HG03175 (cell line): ENCODE data around the gene IRF2BPL.

Experiments
- ATAC-seq: cut with Tn5 transposase; IDR thresholded peaks from one replicate; pipeline ENCODE4 v1.9.1; 2021; ENCODE audit warnings: mild to moderate bottlenecking, moderate library complexity; ENCODE audit not compliant: unreplicated experiment

The IRF2BPL gene

DNA sequence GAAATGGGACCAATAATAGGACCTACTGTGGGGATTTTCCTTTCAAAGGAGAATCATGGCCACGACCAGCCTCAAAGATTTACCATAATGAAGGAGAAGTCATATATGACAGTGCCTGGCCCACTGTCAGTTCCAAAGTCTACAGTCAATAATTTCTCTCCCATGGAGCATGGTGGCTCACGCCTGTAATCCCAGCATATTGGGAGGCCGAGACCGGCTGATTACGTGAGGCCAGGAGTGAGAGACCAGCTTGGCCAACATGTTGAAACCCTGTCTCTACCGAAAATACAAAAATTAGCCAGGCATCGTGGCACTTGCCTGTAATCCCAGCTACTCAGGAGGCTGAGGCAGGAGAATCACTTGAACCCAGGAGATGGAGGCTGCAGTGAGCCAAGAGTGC is 13.8 kb downstream of the IRF2BPL start:
- no peak for ATAC-seq

DNA sequence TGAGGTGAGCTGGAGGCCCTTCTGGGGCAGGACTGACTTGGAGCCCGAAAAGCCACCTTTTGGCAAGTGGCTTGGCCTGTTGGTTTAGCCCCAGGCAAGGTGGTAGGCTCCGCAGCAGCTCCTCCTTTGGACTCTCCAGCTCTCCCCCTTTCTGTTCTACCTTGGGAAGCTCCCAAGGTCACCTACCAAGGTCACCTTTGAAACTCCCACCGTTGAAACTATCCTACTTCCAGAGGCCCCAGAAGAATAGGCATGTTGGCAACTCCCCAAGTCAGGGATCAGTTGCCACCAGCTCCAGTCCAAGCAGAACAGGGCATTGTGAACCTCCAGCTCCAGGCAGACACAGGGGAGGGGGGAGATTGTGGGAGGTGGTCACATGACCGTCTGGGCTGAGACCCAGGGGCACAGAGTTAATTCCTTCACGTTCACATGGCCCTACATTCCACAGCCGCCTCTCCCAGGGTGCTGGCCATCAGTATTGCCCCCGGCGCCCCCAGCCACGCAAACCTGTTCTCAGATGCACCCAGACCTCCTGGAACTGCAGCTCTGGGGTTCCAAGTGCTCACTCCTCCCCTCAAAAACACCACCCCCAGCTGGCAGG is 14.4 kb downstream of the IRF2BPL start:
- no peak for ATAC-seq

DNA sequence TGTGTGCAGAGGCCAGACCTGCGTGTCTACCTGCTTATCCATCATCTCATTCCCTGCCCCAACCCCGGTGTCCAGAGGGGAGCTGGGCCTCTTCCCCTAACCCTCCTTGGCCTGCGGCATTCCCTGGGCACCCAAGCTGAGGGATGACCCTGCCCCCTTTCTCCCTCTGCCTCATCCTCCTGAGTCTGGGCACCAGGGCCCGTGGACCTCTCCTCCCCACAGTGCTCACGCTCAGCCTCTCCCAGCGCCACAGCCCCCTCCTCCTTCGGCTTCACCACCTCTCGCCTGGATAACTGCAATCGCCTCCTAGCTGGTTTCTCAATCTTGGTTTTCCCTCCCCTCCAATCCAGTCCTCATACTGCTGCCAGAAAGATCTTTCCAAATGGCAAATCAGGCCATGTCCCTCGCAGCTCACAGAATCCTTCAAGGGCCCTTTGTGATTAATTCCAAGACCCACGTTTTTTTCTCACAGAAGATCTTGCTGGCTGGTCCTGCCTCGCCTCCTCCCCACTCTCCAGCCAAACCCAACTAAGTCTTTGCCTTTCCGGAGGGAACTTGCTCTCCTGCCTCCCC is 16.2 kb downstream of the IRF2BPL start:
- no peak for ATAC-seq

DNA sequence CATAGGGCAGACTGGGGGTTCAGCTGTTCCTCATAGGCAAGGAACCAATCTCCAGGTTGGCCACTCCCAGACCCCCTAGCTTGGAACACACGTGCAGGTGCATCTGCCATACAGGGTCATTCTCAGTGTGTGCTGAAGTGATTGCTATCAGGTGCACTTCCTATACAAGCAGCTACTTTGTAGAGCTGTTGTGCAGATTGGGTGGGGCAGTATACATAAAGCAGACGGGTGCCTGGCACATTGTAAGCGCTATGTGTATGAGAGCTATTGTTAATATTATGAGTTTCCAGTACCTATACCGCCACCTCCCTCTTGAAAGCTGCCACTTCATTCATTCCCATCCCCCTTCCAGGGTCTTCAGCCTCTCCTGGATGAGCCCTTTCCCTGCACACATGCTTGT is 17.3 kb downstream of the IRF2BPL start:
- no peak for ATAC-seq

DNA sequence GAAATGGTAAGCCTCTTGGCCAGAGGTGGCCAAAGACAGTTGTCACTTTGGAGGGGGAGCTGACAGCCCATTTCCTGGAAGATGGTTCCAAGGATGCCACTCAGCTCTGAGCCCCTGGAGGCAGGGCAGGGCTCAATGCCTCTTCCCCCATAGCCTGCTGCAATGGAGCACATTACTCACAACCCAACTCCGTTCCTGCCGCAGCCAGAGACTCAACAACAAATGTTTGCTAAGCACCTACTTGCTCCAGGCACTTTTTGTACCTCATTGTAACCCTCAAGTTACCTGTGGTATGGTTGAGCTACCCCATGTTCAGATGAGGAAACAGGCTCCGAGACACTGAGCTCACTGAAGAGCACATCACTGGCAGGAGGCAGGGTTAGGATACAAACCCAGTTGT is 19.5 kb downstream of the IRF2BPL start:
- no peak for ATAC-seq

DNA sequence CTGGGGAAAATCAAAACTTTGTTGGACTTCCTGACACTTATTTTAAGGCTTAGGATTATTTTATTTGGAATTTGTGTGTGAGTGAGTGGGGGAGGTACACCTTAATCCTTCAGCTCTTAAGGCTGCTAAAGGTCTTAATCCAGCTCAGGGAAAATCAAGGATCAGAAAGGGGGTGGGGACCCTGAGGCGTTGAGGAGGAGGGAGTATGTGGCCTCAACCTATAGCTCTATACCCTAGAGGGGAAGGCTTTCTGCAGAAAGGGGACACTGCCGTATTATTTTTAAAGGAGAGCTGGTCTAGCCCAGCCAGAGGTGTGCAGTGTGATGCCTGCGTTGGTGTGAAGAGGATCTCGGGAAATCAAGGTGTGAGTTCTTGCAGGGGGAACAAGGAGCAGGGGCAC is 20.0 kb downstream of the IRF2BPL start:
- ATAC-seq = no peak

DNA sequence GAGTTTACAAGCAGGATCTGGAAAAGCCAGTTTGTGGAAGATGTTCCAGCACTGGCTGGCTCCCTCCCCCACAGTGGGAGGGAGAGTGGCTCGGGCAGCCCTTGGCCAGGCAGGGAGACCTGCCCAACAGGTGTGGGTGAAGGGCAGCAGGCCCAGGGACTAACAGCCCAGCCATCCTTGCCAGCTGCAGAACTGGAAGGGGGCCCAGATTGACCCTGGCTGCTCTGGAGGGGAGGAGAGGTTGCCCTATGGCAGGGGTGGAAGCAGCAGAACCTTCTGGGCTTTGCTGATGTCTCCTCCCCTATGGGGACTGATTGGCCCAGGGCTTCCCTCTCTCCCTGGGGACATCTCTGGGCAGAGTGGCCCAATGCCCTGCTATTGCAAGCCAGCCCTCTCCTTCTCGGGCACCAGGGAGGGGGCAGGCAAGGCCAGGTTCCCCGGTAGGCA is 20.5 kb downstream of the IRF2BPL start:
- no peak for ATAC-seq

DNA sequence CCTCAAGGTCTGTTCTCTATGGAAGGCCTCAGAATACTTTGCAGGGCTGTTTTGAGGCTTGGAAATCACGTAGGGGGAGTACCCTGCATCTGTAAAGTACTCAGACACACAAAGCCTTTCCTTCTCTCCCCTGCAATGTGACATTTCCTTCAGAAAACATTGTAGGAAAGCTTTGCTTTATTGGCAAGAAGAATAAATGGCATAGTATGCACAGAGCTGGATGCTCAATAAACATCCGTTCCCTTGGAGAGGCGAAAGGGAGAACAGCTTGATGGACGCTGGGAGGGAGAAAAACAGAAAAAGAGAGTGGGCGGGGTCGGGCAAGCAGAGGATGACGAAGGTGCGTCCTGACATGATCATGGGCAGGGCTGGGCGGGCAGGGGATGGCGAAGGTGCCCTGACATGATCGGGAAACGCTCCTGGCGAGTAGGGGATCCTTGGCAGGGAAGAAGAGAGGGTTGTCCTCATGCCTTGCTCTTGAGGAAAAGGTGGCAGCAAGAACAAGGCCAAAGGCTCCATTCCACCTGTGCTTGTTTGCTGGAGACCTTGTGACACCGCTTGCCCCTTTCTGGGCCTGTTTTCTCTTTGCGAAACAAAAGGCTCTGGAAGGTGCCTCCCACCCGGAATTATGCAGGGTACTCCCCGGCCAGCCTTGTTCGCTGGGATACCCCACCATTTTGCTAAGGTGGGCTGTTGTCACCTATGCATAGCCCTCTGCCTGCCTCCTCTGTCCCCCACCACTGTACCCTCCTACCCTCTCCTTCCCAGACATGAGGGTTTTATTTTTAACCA is 21.1 kb downstream of the IRF2BPL start:
- ATAC-seq = no peak

DNA sequence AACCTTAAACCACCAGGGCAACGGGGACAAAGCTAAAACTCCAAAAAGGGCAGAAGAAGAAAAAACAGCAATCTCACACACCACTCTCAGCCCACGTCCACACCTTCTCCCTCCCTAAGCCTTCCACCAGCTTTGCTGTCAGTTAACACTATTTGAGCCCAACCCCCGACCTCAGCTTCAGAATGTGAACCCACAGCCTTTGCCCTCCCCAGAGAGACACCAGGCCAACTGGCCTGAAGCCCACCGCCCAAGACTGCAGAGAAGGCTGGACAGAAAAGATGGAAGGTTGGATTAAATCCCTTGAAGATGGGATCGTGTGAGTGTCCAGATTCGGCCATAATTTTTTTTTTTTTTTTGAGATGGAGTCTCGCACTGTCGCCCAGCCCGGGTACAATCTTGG is 22.4 kb downstream of the IRF2BPL start:
- ATAC-seq = no peak

DNA sequence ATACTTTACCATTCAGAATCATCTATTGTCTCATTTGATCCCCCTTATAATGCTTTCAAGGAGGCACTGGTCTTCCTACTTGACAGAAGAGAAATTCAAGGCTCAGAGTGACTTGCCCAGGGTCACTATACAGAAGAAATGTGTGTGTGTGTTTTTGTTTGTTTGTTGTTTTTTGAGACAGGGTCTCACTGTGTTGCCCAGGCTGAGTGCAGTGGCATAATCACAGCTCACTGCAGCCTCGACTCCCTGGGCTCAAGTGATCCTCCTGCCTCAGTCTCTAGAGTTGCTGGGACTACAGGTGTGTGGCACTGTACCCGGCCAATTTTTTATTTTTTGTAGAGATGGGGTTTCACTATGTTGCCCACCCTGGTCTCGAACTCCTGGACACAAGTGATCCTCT is 22.9 kb downstream of the IRF2BPL start:
- ATAC-seq = no peak

DNA sequence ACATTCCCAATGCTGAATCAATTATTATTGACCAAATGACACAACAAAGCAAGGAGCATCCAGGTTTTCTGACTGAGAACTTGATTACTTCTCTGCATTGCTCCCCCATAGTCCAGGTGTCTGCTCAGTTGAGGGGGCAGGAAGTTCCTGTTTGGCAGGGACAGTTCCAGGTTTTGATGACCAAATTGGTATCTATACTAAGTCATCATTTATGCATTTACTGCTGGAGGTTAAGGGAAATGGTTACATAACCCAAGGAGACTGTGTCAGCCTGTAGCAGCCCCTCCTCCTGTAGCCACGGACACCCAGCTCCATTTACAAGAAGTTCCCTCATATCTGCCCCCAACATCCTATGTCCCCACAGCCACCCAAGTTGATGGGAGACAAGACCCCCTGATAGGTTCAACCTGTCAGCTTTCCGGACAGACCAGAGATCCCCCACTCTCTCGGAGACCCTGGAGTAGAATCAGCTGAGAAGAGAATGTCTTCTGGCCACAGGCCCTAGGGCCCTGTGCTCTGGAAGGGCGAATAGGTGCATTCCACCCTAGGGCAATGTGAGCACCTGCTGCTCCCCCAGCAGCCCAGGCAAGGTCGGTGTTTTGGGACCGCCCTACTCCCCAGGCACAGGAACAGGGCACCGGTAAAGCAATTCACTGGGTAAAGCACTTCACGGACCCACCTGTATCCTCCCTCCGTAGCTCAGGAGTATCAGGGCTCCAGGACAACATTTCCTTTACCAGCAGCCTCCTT is 23.6 kb downstream of the IRF2BPL start:
- ATAC-seq = no peak

DNA sequence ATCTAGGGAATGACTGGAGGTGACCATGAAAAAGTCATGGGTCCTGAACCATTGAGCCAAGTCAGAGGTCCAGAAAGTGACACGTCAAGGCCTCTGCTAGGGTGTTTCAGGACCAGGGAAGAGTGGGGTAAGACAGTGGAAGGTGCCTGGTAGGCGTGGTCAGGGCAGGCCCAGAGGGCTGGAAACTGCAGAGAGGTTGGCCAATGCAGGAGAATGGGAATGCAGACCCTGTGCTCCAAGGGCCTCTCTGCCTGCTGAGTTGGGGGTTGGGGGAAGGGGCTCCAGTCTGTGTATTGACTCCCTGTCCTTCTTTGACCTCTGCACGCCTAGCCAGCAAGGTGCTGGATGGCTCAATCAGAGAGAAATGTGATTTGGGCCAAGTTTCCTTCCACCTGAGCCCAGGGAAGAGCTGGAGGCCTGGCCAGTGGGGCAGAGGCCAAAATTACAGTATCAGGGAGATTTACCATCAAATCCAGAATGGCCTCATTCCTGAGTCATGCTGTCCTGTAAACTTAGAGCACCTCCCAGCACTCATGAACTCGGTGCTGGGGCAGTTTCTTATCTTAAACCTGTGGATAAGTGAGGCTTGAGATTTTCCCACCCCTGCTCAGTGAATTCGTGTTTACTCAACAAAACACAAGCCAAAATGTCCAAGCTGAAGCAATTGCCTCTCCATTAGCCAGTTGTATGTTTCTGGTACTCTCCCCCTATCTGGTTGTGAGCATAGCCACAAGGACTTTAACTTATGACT is 24.4 kb downstream of the IRF2BPL start:
- ATAC-seq = no peak

DNA sequence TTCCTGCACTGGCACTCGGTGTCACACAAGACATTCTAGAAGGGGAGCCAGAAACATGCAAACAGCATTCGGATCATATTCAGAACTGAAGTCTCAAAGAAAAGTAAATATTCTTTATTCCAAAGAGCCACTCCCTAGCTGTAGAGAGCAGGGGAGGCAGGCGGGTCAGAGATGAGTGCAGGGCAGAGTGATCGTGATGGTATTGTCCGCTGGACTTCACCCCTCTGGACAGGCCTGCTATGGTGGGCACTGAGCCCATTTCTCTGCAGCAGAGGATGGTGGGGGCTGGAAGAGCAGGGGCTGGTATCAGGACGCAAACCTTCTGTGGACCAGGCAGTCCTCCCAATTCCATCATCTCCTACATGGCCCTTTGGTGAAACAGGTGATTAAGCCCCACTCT is 25.6 kb downstream of the IRF2BPL start:
- ATAC-seq = no peak

DNA sequence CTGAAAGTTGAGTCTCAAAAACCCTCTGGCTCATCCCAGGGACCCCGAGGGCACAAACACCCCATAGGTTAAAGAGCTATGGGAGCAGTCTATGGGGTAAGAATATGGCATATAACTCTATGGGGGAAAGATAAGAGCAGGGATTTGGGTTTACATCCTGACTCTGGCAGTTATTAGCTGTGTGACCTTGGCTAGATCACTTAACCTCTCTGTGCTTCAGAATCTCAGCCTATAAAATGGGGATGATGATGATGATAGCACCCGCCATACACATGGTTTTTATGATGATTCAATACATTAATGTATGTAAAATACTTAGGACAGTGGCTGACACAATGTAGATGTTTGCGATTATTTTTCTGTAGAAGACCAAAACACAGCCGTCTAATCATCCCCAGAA is 26.2 kb downstream of the IRF2BPL start:
- ATAC-seq = no peak

DNA sequence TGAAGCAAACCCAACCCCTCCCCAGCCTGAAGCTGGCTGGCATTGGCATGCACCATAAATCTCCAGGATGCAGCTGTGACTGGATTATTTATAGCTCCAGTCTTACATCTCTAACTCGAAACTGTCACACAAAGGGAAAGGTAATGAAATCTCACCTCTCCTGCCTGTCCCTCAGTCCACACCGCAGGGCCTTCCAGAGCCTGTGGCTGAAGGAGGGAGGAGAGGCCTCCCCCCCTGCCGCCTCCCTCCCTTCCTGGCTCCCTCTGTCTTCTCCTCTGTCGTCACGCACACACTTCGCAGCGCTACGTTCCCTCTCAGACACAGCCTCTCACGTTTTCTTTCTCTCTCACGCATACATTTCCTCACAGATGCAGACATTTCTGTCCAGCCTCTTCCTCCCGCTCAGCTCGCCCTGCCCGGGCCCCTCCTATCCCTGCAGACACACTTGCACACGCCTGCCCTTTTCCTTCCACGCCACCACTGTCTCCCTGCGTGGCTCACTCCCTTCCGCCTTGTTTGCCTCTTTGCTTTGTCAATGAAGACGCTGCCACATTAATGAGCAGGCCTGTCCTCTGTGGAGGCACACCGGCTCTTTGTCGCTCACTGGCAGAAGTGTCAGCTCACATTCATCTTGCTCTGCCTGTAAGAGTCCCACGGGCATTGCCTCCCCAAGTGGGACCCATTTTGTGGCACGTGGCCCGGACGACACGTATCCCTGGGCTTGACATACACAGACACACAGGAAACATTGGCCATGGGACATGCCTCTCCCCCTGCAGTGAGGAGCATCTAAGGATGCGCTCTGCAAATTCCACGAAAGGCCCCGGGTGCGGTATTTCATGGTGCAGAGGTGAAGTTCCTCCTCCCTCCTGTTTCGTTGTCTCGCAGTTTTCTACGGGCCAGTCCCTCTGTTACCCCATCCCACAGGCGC is 27.9 kb downstream of the IRF2BPL start:
- ATAC-seq = no peak

DNA sequence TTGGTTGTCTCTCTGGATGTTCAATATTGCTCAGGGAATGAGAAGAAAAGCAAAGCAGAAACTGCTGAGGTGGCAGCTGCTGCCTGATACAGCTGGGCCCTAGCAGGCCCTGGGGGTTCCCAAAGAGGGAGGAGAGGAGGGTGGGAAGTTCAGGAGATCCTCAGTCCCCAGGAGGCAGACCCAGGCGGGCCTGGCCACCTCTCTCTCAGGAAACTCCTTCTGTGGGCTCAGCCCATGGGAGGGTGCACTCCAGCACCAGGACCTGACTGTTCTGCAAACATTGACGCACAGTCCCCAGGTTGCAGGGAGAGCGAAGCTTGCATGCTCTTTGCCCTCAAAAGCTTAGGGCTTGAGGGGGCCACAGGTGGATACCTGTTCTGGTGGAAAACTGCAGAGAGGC is 29.6 kb downstream of the IRF2BPL start:
- no peak for ATAC-seq

DNA sequence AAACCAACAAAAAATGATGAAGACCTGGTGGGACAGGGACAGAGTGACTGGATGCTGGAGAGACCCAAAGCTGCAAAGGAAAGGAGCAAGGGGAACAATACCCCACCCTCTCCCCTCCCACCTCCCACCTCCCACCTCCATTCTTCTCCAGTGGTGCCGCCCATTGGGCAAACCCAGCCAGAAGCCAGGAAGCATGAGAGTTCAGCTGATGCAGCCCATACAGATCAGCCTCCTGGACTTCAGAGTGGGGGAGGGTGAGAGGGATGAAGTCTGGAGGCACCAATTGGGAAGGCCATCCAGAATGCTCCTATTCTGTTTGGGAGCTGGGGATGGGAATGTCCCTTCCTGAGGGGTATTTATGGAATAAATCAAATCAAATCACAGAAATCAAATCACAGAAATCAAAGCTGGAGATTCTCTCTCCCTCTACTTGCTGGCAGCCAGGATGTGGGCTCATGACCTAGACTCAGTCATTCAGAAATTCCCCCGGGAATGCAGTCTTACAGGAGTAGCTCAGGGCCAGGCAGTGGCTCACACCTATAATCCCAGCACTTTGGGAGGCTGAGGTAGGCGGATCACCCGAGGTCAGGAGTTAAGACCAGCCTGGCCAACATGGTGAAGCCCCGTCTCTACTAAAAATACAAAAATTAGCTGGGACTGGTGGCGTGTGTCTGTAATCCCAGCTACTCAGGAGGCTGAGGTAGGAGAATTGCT is 31.1 kb downstream of the IRF2BPL start:
- no peak for ATAC-seq

DNA sequence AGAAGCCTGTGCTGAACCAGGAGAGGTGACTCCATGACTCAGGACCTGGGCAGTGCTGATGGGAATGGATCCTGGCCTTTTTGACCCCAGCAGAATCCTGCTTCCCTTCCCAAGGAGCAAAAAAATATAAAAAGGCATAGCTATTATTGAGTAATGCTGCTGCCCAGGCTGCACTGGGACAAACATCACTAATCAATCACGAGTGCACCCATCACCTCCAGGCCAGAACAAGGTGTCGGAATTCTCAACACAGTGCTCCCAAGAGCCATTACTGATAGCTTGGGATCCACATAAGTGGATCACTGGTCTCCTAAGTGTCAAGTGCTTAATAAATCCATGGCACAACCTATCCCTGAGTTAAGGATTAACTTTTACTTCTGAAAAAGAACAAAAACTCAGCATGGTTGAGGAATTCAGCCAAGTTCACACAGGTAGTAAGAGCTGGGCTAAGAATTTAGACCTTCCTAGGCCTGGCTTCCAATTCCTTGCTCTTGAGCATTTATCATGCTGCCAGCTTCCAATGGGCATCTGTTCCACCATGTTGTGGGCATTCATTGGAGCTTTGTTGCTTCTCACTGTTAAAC is 31.9 kb downstream of the IRF2BPL start:
- ATAC-seq = no peak
